OCI-LY1 (cell line): ENCODE measurements around the gene PLCB4.

Source experiments
- CTCF ChIP-seq: fragments of 200-600 bp; sonication (generic), shearing (Covaris generic); IDR thresholded peaks from 2 replicates; pipeline ENCODE4 v1.5.1; 2017; ENCODE audit warnings: mild to moderate bottlenecking, antibody characterized with exemption, low read length, moderate library complexity, mixed read lengths
- EZH2 ChIP-seq: fragments of 200-600 bp; sonication (generic), shearing (Covaris generic); IDR thresholded peaks from 2 replicates; pipeline ENCODE4 v1.8.0; 2017; ENCODE audit warnings: borderline replicate concordance, mixed run types, mild to moderate bottlenecking, antibody characterized with exemption, low read length, moderate library complexity, mixed read lengths

DNA sequence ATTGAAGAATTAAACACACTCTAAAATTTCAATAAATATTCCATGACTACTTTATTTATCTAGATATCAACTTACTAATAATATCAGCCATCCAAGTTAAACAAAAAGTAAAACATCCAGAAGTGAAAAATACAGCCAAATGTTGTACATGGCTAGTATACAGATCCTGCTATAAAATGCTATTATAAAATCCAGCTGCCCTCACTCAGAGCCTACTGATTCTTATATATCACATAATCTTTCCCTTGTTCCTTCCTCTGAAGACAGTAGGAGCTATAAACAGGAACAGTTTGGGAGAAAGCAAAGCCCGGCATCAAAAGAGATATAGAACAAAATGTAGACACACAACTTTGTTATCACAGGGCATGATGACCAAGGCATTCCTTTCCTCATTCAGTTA lies 212.9 kb downstream of the PLCB4 start:
- no peak for TF ChIP-seq CTCF
- TF ChIP-seq EZH2 = no peak
